ENCODE results near the gene AP4B1. TPM values are rescaled to one million over a fixed set of nuclear protein-coding genes. Genes with fewer than 3 reads are reported as not detected.

AP4B1 gene
- total RNA-seq, 4 donors from 2014 or later: 5.9 to 13.7 (median 6.0) TPM

GRCh38 chr1:113850127-113850796, 54.3 kb downstream of the AP4B1 start:
- no peaks in the 10 kb centered on the region for H3K4me1 ChIP-seq
- TF ChIP-seq CTCF (IDR thresholded peaks at IDR 0.05): no peak
- TF ChIP-seq EP300 (IDR thresholded peaks at IDR 0.05): no peak
- TF ChIP-seq POLR2AphosphoS5 (IDR thresholded peaks at IDR 0.05): no peak
- no peak for TF ChIP-seq POLR2A (IDR thresholded peaks at IDR 0.05; ENCODE audit: low read depth)
- intact Hi-C loops (cut with DNase I): no loop called here
- DNase-seq (ENCODE audit: extremely low spot score): no peak
- no peak overlapping the region for H3K27ac ChIP-seq (replicated peaks in 1 of 4)
- 76% methylated on average over 3 of the region's 3 CpGs for WGBS
- H3K27me3 ChIP-seq: no peaks in the 10 kb centered on the region
- no peak overlapping the region for H3K4me3 ChIP-seq
- H3K36me3 ChIP-seq: no peaks in the 10 kb centered on the region
- no peaks in the 10 kb centered on the region for H3K9me3 ChIP-seq

GRCh38 chr1:113849072-113849471, 55.5 kb downstream of the AP4B1 start:
- Histone ChIP-seq H3K4me1 (no peaks in the 10 kb centered on the region), H3K4me3 (no peak overlapping the region), H3K27ac (replicated peaks in 1 of 4) (no peak overlapping the region), H3K36me3 (no peaks in the 10 kb centered on the region), H3K9me3 (no peaks in the 10 kb centered on the region), H3K27me3 (no peaks in the 10 kb centered on the region)
- intact Hi-C loops (cut with DNase I): no loop called here
- TF ChIP-seq EP300 (IDR thresholded peaks at IDR 0.05): no peak
- TF ChIP-seq POLR2AphosphoS5 (IDR thresholded peaks at IDR 0.05): no peak
- no peak for TF ChIP-seq CTCF (IDR thresholded peaks at IDR 0.05)
- no peak for TF ChIP-seq POLR2A (IDR thresholded peaks at IDR 0.05; ENCODE audit: low read depth)
- DNase-seq (ENCODE audit: extremely low spot score): no peak

GRCh38 chr1:113846391-113847035, 58.1 kb downstream of the AP4B1 start:
- no peak for TF ChIP-seq POLR2A (IDR thresholded peaks at IDR 0.05; ENCODE audit: low read depth)
- no peak for TF ChIP-seq CTCF (IDR thresholded peaks at IDR 0.05)
- no peak for TF ChIP-seq POLR2AphosphoS5 (IDR thresholded peaks at IDR 0.05)
- no peak for TF ChIP-seq EP300 (IDR thresholded peaks at IDR 0.05)
- intact Hi-C loops (cut with DNase I): no loop called here
- 79% methylated on average over 2 of the region's 2 CpGs for WGBS

More at GRCh38 chr1:113846391-113847035, 58.1 kb downstream of the AP4B1 start:
- no peak overlapping the region for H3K27ac ChIP-seq (replicated peaks in 1 of 4)
- H3K9me3 ChIP-seq: no peaks in the 10 kb centered on the region
- no peaks in the 10 kb centered on the region for H3K36me3 ChIP-seq
- H3K4me1 ChIP-seq: no peaks in the 10 kb centered on the region
- H3K27me3 ChIP-seq: no peaks in the 10 kb centered on the region
- no peak for DNase-seq (ENCODE audit: extremely low spot score)
- H3K4me3 ChIP-seq: no peak overlapping the region

Other genes starting within 250 kb of the AP4B1 start
- gene PHTF1, start 145.3 kb downstream of the AP4B1 start, total RNA-seq: 10 to 100 TPM; 10.2 to 13.3 (median 11.8) TPM
- gene RSBN1, start 92.3 kb downstream of the AP4B1 start, total RNA-seq: 10 to 100 TPM; 15.8 to 24.3 (median 20.1) TPM
- 1 to 10 TPM in 1 of 4 donors, under 1 TPM in 3; 0.29 to 2.3 (median 0.63) TPM for gene PTPN22, start 33.1 kb downstream of the AP4B1 start, total RNA-seq
- 1 to 10 TPM in 1 of 4 donors, under 1 TPM in 2, not detected in 1; 0.11 to 1.7 (median 0.78) TPM for gene BCL2L15, start 17.2 kb downstream of the AP4B1 start, total RNA-seq
- 1 to 10 TPM; 4.2 to 8.8 (median 5.5) TPM for gene DCLRE1B, start 527 bp upstream of the AP4B1 start, total RNA-seq
- gene HIPK1, start 24.5 kb upstream of the AP4B1 start, total RNA-seq: 10 to 100 TPM; 60.6 to 89.9 (median 76.5) TPM
- gene OLFML3, start 74.7 kb upstream of the AP4B1 start, total RNA-seq: 100 to 1,000 TPM in 1 of 4 donors, 10 to 100 TPM in 3; 57.7 to 109 (median 67.4) TPM
- gene SYT6, start 249.1 kb upstream of the AP4B1 start, total RNA-seq: under 1 TPM in 2 of 4 donors, not detected in 2; 0.06 to 0.83 TPM

Measured in esophagus muscularis mucosa (tissue), 4 donors.